Suprapubic skin (tissue), 3 donors: ENCODE data around the gene SLC4A7.

ENCODE experiments used
- POLR2A ChIP-seq, 2 donors: fragments of 450-650 bp; IDR thresholded peaks; one replicate each; pipeline ENCODE4 v1.6.1; 2017; ENCODE audit warnings: antibody characterized with exemption in 2 of 2, mild to moderate bottlenecking in 2 of 2, moderate library complexity in 2 of 2
- TF ChIP-seq, protein P1 (sequence below), 2 donors: fragments of 200-600 bp in 1 of 2; fragments of 450-650 bp in 1 of 2; sonication (generic) in 1 of 2; IDR thresholded peaks; one replicate each; pipeline ENCODE4 v1.5.1; 2016 to 2019; ENCODE audit warnings: antibody characterized with exemption in 2 of 2, mild to moderate bottlenecking in 1 of 2, moderate library complexity in 1 of 2

- TF ChIP-seq, protein P1, sequence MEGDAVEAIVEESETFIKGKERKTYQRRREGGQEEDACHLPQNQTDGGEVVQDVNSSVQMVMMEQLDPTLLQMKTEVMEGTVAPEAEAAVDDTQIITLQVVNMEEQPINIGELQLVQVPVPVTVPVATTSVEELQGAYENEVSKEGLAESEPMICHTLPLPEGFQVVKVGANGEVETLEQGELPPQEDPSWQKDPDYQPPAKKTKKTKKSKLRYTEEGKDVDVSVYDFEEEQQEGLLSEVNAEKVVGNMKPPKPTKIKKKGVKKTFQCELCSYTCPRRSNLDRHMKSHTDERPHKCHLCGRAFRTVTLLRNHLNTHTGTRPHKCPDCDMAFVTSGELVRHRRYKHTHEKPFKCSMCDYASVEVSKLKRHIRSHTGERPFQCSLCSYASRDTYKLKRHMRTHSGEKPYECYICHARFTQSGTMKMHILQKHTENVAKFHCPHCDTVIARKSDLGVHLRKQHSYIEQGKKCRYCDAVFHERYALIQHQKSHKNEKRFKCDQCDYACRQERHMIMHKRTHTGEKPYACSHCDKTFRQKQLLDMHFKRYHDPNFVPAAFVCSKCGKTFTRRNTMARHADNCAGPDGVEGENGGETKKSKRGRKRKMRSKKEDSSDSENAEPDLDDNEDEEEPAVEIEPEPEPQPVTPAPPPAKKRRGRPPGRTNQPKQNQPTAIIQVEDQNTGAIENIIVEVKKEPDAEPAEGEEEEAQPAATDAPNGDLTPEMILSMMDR (IDR thresholded peaks at IDR 0.05), result no peak
- TF ChIP-seq POLR2A (IDR thresholded peaks at IDR 0.05), result no peak
Observed at GRCh38 chr3:27454461-27454860, 29.7 kb downstream of the SLC4A7 start.
